Gastroesophageal sphincter (tissue), 3 donors: ENCODE measurements around the gene SYNGR2.

Source experiments
- POLR2A ChIP-seq, 2 donors: fragments of 450-650 bp; IDR thresholded peaks; one replicate each; pipeline ENCODE4 v1.6.1; 2017; ENCODE audit warnings: antibody characterized with exemption in 2 of 2, mild to moderate bottlenecking in 2 of 2, moderate library complexity in 1 of 2
- TF ChIP-seq, protein P1 (sequence below), 4 experiments: fragments of 200-600 bp in 2 of 4; fragments of 450-650 bp in 2 of 4; sonication (generic) in 1 of 4; IDR thresholded peaks; one replicate each; pipeline ENCODE4 v1.5.1; 2017 to 2019; ENCODE audit warnings: antibody characterized with exemption in 4 of 4, mild to moderate bottlenecking in 2 of 4, moderate library complexity in 2 of 4

DNA sequence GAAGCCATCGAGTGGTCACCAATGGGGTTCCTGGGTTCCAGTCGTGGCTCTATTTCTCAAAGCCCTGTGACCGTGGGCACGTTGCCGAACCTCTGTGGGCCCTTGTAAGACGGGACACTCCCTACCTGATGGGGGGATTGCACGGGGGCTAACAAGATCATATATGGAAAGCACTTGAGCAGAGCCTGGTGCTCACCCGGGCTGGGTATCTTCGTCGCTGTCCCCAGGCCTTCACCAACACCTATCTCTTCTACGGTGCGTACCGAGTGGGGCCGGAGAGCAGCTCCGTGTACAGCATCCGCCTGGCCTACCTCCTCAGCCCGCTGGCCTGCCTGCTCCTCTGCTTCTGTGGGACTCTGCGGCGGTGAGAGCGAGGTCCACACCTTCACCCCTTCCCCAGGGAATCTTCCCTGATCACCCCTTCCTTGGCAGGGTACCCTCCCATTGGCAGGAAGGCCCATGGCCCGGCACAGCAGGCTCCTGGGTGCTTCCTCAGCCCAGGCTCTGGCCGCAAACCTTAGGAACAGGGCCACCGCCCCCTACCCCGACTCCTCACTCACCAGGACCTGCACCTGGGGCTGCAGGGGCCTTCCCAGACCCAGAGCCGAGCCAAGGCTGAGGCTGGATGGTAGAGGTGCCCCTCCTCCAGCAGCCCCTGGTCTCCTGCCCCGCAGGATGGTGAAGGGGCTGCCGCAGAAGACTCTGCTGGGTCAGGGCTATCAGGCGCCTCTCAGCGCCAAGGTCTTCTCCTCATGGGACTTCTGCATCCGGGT lies 35.0 kb upstream of the SYNGR2 start:
- TF ChIP-seq, protein P1, sequence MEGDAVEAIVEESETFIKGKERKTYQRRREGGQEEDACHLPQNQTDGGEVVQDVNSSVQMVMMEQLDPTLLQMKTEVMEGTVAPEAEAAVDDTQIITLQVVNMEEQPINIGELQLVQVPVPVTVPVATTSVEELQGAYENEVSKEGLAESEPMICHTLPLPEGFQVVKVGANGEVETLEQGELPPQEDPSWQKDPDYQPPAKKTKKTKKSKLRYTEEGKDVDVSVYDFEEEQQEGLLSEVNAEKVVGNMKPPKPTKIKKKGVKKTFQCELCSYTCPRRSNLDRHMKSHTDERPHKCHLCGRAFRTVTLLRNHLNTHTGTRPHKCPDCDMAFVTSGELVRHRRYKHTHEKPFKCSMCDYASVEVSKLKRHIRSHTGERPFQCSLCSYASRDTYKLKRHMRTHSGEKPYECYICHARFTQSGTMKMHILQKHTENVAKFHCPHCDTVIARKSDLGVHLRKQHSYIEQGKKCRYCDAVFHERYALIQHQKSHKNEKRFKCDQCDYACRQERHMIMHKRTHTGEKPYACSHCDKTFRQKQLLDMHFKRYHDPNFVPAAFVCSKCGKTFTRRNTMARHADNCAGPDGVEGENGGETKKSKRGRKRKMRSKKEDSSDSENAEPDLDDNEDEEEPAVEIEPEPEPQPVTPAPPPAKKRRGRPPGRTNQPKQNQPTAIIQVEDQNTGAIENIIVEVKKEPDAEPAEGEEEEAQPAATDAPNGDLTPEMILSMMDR (IDR thresholded peaks at IDR 0.05): no peak
- no peak for TF ChIP-seq POLR2A (IDR thresholded peaks at IDR 0.05)
